ENCODE measurements around the gene CFAP54. TPM values are rescaled to one million over a fixed set of nuclear protein-coding genes. Genes with fewer than 3 reads are reported as not detected.

The CFAP54 gene
- total RNA-seq, 1 donor from 2014 or later, result 1.1 TPM

- no peaks in the 10 kb centered on the region for H3K79me2 ChIP-seq (ENCODE audit: insufficient read depth, low read length)
- no peaks in the 10 kb centered on the region for H3K4me1 Mint-ChIP-seq (ENCODE audit: low read depth, unreplicated experiment)
- H3K27me3 Mint-ChIP-seq (ENCODE audit: low read depth, unreplicated experiment), result peaks cover 2% of the 10 kb centered on the region
- H3K9me3 ChIP-seq (ENCODE audit: insufficient read depth, low read depth, low read length), result no peaks in the 10 kb centered on the region
- H3K4me3 ChIP-seq (ENCODE audit: insufficient read depth, low read depth, low read length), result no peak overlapping the region
- no peak for DNase-seq (ENCODE audit: low read depth)
- FAIRE-seq, result no peak
- no peak overlapping the region for H3K4me3 Mint-ChIP-seq (ENCODE audit: unreplicated experiment)
- no peaks in the 10 kb centered on the region for H3K36me3 Mint-ChIP-seq (ENCODE audit: low read depth, unreplicated experiment)
- H3K4me1 ChIP-seq (ENCODE audit: insufficient read depth, low read length), result no peaks in the 10 kb centered on the region
- H3K9ac ChIP-seq (ENCODE audit: low read length), result no peak overlapping the region
- H3K36me3 ChIP-seq (ENCODE audit: insufficient read depth, low read length), result no peaks in the 10 kb centered on the region
- H2AFZ ChIP-seq (ENCODE audit: low read depth, low read length), result no peak overlapping the region
- H3K9me3 Mint-ChIP-seq (ENCODE audit: unreplicated experiment), result no peaks in the 10 kb centered on the region
- no peak overlapping the region for H3K4me2 ChIP-seq (ENCODE audit: low read length)
- no peaks in the 10 kb centered on the region for H3K27me3 ChIP-seq (ENCODE audit: insufficient read depth, low read length)
- no peak for TF ChIP-seq EZH2 (IDR thresholded peaks at IDR 0.05; ENCODE audit: insufficient read depth, low read length)
- H3K27ac ChIP-seq (ENCODE audit: low read depth, low read length), result no peak overlapping the region
- H4K20me1 ChIP-seq (ENCODE audit: insufficient read depth, low read length), result no peaks in the 10 kb centered on the region
- H3K27ac Mint-ChIP-seq (ENCODE audit: unreplicated experiment), result no peak overlapping the region
These were observed 262.2 kb downstream of the CFAP54 start for GRCh38 chr12:96751626-96752025.

DNA sequence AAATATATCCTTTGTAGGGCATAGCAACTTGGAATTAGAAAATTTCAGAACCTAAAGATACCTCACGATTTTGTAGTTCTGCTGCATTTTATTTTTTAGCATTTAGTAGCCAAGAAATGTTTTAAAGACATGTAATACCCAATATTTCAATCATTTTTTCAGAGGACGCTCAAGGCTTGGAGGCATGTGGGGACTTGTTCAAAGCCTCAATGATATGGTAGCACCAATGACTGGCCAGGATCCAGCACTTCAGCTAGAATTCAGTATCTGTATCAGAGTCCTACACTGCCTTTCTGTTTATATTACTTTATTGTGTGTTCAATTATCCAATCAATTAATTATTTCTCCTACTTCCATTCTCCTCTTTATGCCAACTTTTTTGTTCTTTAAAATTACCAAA, 262.8 kb downstream of the CFAP54 start:
- Mint-ChIP-seq H3K27me3 (ENCODE audit: low read depth, unreplicated experiment) (peaks cover 2% of the 10 kb centered on the region), H3K9me3 (ENCODE audit: unreplicated experiment) (no peaks in the 10 kb centered on the region), H3K4me1 (ENCODE audit: low read depth, unreplicated experiment) (no peaks in the 10 kb centered on the region), H3K27ac (ENCODE audit: unreplicated experiment) (no peak overlapping the region), H3K36me3 (ENCODE audit: low read depth, unreplicated experiment) (no peaks in the 10 kb centered on the region), H3K4me3 (ENCODE audit: unreplicated experiment) (no peak overlapping the region)
- H3K36me3 ChIP-seq (ENCODE audit: insufficient read depth, low read length), result no peaks in the 10 kb centered on the region
- TF ChIP-seq, protein P1, sequence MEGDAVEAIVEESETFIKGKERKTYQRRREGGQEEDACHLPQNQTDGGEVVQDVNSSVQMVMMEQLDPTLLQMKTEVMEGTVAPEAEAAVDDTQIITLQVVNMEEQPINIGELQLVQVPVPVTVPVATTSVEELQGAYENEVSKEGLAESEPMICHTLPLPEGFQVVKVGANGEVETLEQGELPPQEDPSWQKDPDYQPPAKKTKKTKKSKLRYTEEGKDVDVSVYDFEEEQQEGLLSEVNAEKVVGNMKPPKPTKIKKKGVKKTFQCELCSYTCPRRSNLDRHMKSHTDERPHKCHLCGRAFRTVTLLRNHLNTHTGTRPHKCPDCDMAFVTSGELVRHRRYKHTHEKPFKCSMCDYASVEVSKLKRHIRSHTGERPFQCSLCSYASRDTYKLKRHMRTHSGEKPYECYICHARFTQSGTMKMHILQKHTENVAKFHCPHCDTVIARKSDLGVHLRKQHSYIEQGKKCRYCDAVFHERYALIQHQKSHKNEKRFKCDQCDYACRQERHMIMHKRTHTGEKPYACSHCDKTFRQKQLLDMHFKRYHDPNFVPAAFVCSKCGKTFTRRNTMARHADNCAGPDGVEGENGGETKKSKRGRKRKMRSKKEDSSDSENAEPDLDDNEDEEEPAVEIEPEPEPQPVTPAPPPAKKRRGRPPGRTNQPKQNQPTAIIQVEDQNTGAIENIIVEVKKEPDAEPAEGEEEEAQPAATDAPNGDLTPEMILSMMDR (IDR thresholded peaks at IDR 0.05; ENCODE audit: insufficient read depth, low read depth, low read length), result no peak
- TF ChIP-seq EZH2 (IDR thresholded peaks at IDR 0.05; ENCODE audit: insufficient read depth, low read length), result no peak
- no peaks in the 10 kb centered on the region for H3K4me1 ChIP-seq (ENCODE audit: insufficient read depth, low read length)
- H3K27ac ChIP-seq (ENCODE audit: low read depth, low read length), result no peak overlapping the region
- no peak overlapping the region for H3K4me2 ChIP-seq (ENCODE audit: low read length)
- FAIRE-seq (no peak), DNase-seq (ENCODE audit: low read depth) (no peak)
- H3K79me2 ChIP-seq (ENCODE audit: insufficient read depth, low read length), result no peaks in the 10 kb centered on the region
- H2AFZ ChIP-seq (ENCODE audit: low read depth, low read length), result no peak overlapping the region
- no peaks in the 10 kb centered on the region for H3K27me3 ChIP-seq (ENCODE audit: insufficient read depth, low read length)
- no peak overlapping the region for H3K9ac ChIP-seq (ENCODE audit: low read length)
- no peaks in the 10 kb centered on the region for H4K20me1 ChIP-seq (ENCODE audit: insufficient read depth, low read length)
- no peak overlapping the region for H3K4me3 ChIP-seq (ENCODE audit: insufficient read depth, low read depth, low read length)
- H3K9me3 ChIP-seq (ENCODE audit: insufficient read depth, low read depth, low read length), result no peaks in the 10 kb centered on the region

GRCh38 chr12:96766232-96766631, 276.9 kb downstream of the CFAP54 start:
- no peaks in the 10 kb centered on the region for H3K4me1 ChIP-seq (ENCODE audit: insufficient read depth, low read length)
- H3K9me3 ChIP-seq (ENCODE audit: insufficient read depth, low read depth, low read length), result no peaks in the 10 kb centered on the region
- H3K4me2 ChIP-seq (ENCODE audit: low read length), result no peak overlapping the region
- no peaks in the 10 kb centered on the region for H3K36me3 ChIP-seq (ENCODE audit: insufficient read depth, low read length)
- H3K9ac ChIP-seq (ENCODE audit: low read length), result no peak overlapping the region
- Mint-ChIP-seq H3K36me3 (ENCODE audit: low read depth, unreplicated experiment) (no peaks in the 10 kb centered on the region), H3K4me1 (ENCODE audit: low read depth, unreplicated experiment) (no peaks in the 10 kb centered on the region), H3K27ac (ENCODE audit: unreplicated experiment) (no peak overlapping the region), H3K4me3 (ENCODE audit: unreplicated experiment) (no peak overlapping the region), H3K27me3 (ENCODE audit: low read depth, unreplicated experiment) (no peaks in the 10 kb centered on the region), H3K9me3 (ENCODE audit: unreplicated experiment) (no peaks in the 10 kb centered on the region)
- H4K20me1 ChIP-seq (ENCODE audit: insufficient read depth, low read length), result no peaks in the 10 kb centered on the region
- no peak overlapping the region for H2AFZ ChIP-seq (ENCODE audit: low read depth, low read length)
- TF ChIP-seq EZH2 (IDR thresholded peaks at IDR 0.05; ENCODE audit: insufficient read depth, low read length), result no peak
- TF ChIP-seq, protein P1 (IDR thresholded peaks at IDR 0.05; ENCODE audit: insufficient read depth, low read depth, low read length), result no peak
- H3K79me2 ChIP-seq (ENCODE audit: insufficient read depth, low read length), result no peaks in the 10 kb centered on the region
- H3K4me3 ChIP-seq (ENCODE audit: insufficient read depth, low read depth, low read length), result no peak overlapping the region
- FAIRE-seq (no peak), DNase-seq (ENCODE audit: low read depth) (no peak)
- H3K27me3 ChIP-seq (ENCODE audit: insufficient read depth, low read length), result no peaks in the 10 kb centered on the region
- no peak overlapping the region for H3K27ac ChIP-seq (ENCODE audit: low read depth, low read length)
